Measurements from ENCODE around the gene ZNF609. TPM values are rescaled to one million over a fixed set of nuclear protein-coding genes. Genes with fewer than 3 reads are reported as not detected.

ZNF609 gene
- total and polyA plus RNA-seq, 10 of the 15 experiments (the other 5 are each of a cell fraction or from before 2014, with no cell fraction given) = 5.1 to 35.3 (median 13.6) TPM

DNA sequence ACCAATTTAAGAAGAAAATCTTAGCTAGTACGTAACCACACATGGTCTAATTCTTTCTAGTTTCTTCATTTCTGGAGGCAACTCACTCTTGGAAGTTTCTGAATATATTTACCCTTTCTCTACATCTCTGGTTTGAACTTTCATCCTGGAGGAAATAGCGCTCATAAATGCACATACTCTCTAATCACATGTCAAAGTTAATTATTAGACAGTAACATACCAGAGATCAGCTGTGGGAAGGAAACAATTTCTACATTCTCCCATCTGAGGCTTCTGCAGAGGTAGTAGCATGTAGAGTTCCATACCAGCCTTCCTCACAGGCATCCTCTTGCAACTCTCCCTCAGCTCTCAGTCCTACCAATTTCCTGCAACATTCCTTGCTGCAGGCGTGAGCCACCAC, 182.5 kb downstream of the ZNF609 start (continued):
- no peak for TF ChIP-seq RCOR1 (conservative IDR thresholded peaks at IDR 0.05; ENCODE audit: low read depth, low read length)
- TF ChIP-seq WRNIP1 (IDR thresholded peaks at IDR 0.05; ENCODE audit: borderline replicate concordance, low read depth, low read length) = no peak
- TF ChIP-seq NR2C2 (IDR thresholded peaks at IDR 0.05; ENCODE audit: borderline replicate concordance, control insufficient read depth, insufficient read length, low read depth) = no peak
- TF ChIP-seq TAF1 (IDR thresholded peaks at IDR 0.05; ENCODE audit: borderline replicate concordance, low read depth, low read length) = no peak
- TF ChIP-seq EZH2 (IDR thresholded peaks at IDR 0.05; ENCODE audit: borderline replicate concordance, control insufficient read depth, low read depth, low read length) = no peak
- TF ChIP-seq CBX3 (IDR thresholded peaks at IDR 0.05; ENCODE audit: borderline replicate concordance, low read depth) = no peak

DNA sequence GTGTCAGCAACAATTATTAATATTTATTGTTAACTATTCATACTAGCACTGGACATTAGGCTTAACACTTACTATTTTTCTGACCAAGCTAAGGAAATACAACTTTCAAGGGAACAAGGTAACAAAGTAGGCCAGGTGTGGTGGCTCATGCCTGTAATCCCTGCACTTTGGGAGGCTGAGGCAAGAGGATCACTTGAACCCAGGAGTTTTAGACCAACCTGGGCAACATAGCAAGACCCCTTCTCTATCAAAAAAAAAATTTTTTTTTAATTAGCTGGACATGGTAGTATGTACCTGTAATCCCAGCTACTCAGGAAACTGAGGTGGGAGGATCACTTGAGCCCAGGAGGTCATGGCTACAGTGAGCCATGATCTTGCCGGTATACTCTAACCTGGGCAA, 183.3 kb downstream of the ZNF609 start:
- no peak overlapping the region for H3K27ac ChIP-seq (ENCODE audit: control insufficient read depth, insufficient read depth)
- H3K4me3 ChIP-seq = no peak overlapping the region
- peaks cover 13% of the 10 kb centered on the region for H3K79me2 ChIP-seq (ENCODE audit: control insufficient read depth, insufficient read depth, low read length)
- FAIRE-seq = no peak
- CTCF ChIA-PET = interaction anchor here (0.6 to 3.5 kb wide), 10 partner anchors 8 to 168 kb away, joined by 3 to 21 read pairs (median 4); no protein-coding TSS in a partner anchor
- RAD21 ChIA-PET (ENCODE audit: unreplicated experiment) = interaction anchor here (1.0 to 7.8 kb wide), 6 partner anchors 9 to 180 kb away, joined by 3 to 93 read pairs (median 6); no protein-coding TSS in a partner anchor
- no peak overlapping the region for H2AFZ ChIP-seq (ENCODE audit: control insufficient read depth, low read depth, low read length)
- POLR2A ChIA-PET = interaction anchor here (1.0 to 3.3 kb wide), 7 partner anchors 8 to 176 kb away, joined by 3 to 33 read pairs (median 3); no protein-coding TSS in a partner anchor
- WGBS (ENCODE audit: insufficient coverage, insufficient replicate concordance, low lambda C conversion rate, missing lambda C conversion rate) = 100% methylated on average over 1 of the region's 1 CpG
- ATAC-seq = no peak
- SMC1A ChIA-PET (ENCODE audit: uncharacterized antibody, unreplicated experiment) = interaction anchor here (0.8 to 7.4 kb wide), 11 partner anchors 8 to 217 kb away, joined by 3 to 140 read pairs (median 4); no protein-coding TSS in a partner anchor
- H3K9me3 ChIP-seq (replicated peaks; ENCODE audit: control insufficient read depth, insufficient read depth, low read length) = no peaks in the 10 kb centered on the region; the same call in 2 of the 3 replicates
- intact Hi-C loops (cut with micrococcal nuclease; ENCODE audit: unreplicated experiment) = no loop called here
- BruUV-seq (replicated peaks) = no TSS peak
- no peak overlapping the region for H3K4me2 ChIP-seq (ENCODE audit: control insufficient read depth, insufficient read depth)
- in situ Hi-C loops (cut with MboI) = no loop called here
- H3K4me1 ChIP-seq (ENCODE audit: control insufficient read depth, insufficient read depth, low read length) = peaks cover 18% of the 10 kb centered on the region
- no peak for DNase-seq (ENCODE audit: low read depth, low spot score)
- H3K9ac ChIP-seq (ENCODE audit: control insufficient read depth, insufficient read depth, low read length) = no peak overlapping the region
- H3K27me3 ChIP-seq (replicated peaks in 1 of 2; ENCODE audit: control insufficient read depth in 2 of 2, insufficient read depth in 2 of 2, low read length in 1 of 2) = no peaks in the 10 kb centered on the region
- peaks cover 0 to 7% of the 10 kb centered on the region in 2 experiments; a peak in 3 of 4 replicates for H3K36me3 ChIP-seq (ENCODE audit: control insufficient read depth in 2 of 2, insufficient read depth in 2 of 2, low read length in 1 of 2)
- H4K20me1 ChIP-seq (ENCODE audit: control insufficient read depth, insufficient read depth) = no peaks in the 10 kb centered on the region
- TF ChIP-seq, protein P1, sequence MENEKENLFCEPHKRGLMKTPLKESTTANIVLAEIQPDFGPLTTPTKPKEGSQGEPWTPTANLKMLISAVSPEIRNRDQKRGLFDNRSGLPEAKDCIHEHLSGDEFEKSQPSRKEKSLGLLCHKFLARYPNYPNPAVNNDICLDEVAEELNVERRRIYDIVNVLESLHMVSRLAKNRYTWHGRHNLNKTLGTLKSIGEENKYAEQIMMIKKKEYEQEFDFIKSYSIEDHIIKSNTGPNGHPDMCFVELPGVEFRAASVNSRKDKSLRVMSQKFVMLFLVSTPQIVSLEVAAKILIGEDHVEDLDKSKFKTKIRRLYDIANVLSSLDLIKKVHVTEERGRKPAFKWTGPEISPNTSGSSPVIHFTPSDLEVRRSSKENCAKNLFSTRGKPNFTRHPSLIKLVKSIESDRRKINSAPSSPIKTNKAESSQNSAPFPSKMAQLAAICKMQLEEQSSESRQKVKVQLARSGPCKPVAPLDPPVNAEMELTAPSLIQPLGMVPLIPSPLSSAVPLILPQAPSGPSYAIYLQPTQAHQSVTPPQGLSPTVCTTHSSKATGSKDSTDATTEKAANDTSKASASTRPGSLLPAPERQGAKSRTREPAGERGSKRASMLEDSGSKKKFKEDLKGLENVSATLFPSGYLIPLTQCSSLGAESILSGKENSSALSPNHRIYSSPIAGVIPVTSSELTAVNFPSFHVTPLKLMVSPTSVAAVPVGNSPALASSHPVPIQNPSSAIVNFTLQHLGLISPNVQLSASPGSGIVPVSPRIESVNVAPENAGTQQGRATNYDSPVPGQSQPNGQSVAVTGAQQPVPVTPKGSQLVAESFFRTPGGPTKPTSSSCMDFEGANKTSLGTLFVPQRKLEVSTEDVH (IDR thresholded peaks at IDR 0.05; ENCODE audit: low read depth, partially characterized antibody) = no peak
- TF ChIP-seq CREM (IDR thresholded peaks at IDR 0.05; ENCODE audit: low read depth) (no peak), MLLT1 (IDR thresholded peaks at IDR 0.05) (no peak), ZNF622 (IDR thresholded peaks at IDR 0.05) (no peak), BHLHE40 (IDR thresholded peaks at IDR 0.05; ENCODE audit: borderline replicate concordance in 1 of 2, low read depth in 2 of 2, low read length in 1 of 2) (no peak), BACH1 (IDR thresholded peaks at IDR 0.05; ENCODE audit: borderline replicate concordance) (no peak), NFYB (IDR thresholded peaks at IDR 0.05; ENCODE audit: insufficient read depth, low read depth, low read length) (no peak), SRF (IDR thresholded peaks at IDR 0.05; ENCODE audit: low read depth in 2 of 2, low read length in 2 of 2) (no peak), PKNOX1 (IDR thresholded peaks at IDR 0.05) (no peak), TARDBP (IDR thresholded peaks at IDR 0.05; ENCODE audit: borderline replicate concordance) (no peak), SP1 (IDR thresholded peaks at IDR 0.05; ENCODE audit: low read depth, low read length) (no peak), STAT3 (IDR thresholded peaks at IDR 0.05; ENCODE audit: low read depth, low read length) (no peak), GABPA (IDR thresholded peaks at IDR 0.05; ENCODE audit: low read depth) (no peak)
